Bone marrow (tissue), 2 donors: Measurements from ENCODE around the gene RALY.
A peak's percentile ranks its signal among the peaks of the same experiment; 100 is the strongest.

Experiments
- DNase-seq, 2 donors: peaks; one replicate each; lab custom pipeline; 2025; lab: John Stamatoyannopoulos, UW

Gene RALY

GRCh38 chr20:33986560-33987216 is 7.0 kb upstream of the RALY start:
- no peak for DNase-seq

GRCh38 chr20:33990075-33990474 is 3.6 kb upstream of the RALY start:
- no peak for DNase-seq

GRCh38 chr20:33991502-33991901 is 2.2 kb upstream of the RALY start:
- DNase-seq, result no peak

GRCh38 chr20:33992145-33992922 is 1.4 kb upstream of the RALY start:
- peak in 1 of 2 donors; percentile 37 for DNase-seq

GRCh38 chr20:33992923-33993575 is 662 bp upstream of the RALY start:
- DNase-seq, result peak; percentile 100

- peak; percentile 56 to 80 for DNase-seq
Measured at GRCh38 chr20:33994222-33994913, 657 bp downstream of the RALY start.

GRCh38 chr20:33995053-33995831 is 1.5 kb downstream of the RALY start:
- no peak for DNase-seq

GRCh38 chr20:33999025-33999649 is 5.4 kb downstream of the RALY start:
- DNase-seq, result no peak

- no peak for DNase-seq
Measured at GRCh38 chr20:34001378-34001777, 7.7 kb downstream of the RALY start.

GRCh38 chr20:34004227-34004626 is 10.5 kb downstream of the RALY start:
- DNase-seq, result no peak

- DNase-seq, result no peak
Measured at GRCh38 chr20:34004790-34005457, 11.2 kb downstream of the RALY start.

GRCh38 chr20:34006619-34007018 is 12.9 kb downstream of the RALY start:
- DNase-seq, result no peak

GRCh38 chr20:34008477-34008876 is 14.8 kb downstream of the RALY start:
- DNase-seq, result no peak

- DNase-seq, result no peak
Measured at GRCh38 chr20:34010405-34010931, 16.8 kb downstream of the RALY start.

GRCh38 chr20:34011275-34011674 is 17.6 kb downstream of the RALY start:
- no peak for DNase-seq

- DNase-seq, result no peak
Measured at GRCh38 chr20:34012330-34012729, 18.6 kb downstream of the RALY start.

- no peak for DNase-seq
Measured at GRCh38 chr20:34012735-34013134, 19.0 kb downstream of the RALY start.

GRCh38 chr20:34013554-34013953 is 19.8 kb downstream of the RALY start:
- no peak for DNase-seq

- DNase-seq, result no peak
Measured at GRCh38 chr20:34014878-34015277, 21.2 kb downstream of the RALY start.
